Stimulated activated naive B cell treated with anti-CD40 and anti-IgM and Interleukin-4, amounts not matched to agents 10 μg/mL and 1 μg/mL and 100 μg/mL, for 72 hours (primary cell): ENCODE results near the gene OSCAR.

Source experiments
- ATAC-seq, 2 donors: fragments of 150-1000 bp; cut with Tn5 transposase; replicated peaks; 2 replicates each; pipeline ENCODE4 v1.10.0; 2021; ENCODE audit warnings: moderate library complexity in 1 of 2
- DNase-seq: peaks from one replicate; pipeline ENCODE4 v3.0.0; 2021
- H3K27ac Mint-ChIP-seq: one replicate; pipeline ENCODE4 v1.8.0; 2022; ENCODE audit warnings: mild to moderate bottlenecking, mixed read lengths
- H3K27me3 Mint-ChIP-seq, 2 donors: one replicate each; pipeline ENCODE4 v1.8.0; 2022; ENCODE audit warnings: mixed read lengths in 2 of 2
- H3K36me3 Mint-ChIP-seq, 2 donors: one replicate each; pipeline ENCODE4 v1.8.0; 2022; ENCODE audit warnings: mixed read lengths in 2 of 2, mild to moderate bottlenecking in 1 of 2
- H3K4me1 Mint-ChIP-seq, 2 donors: one replicate each; pipeline ENCODE4 v1.8.0; 2022; ENCODE audit warnings: mixed read lengths in 2 of 2, mild to moderate bottlenecking in 1 of 2
- H3K4me3 Mint-ChIP-seq, 2 donors: one replicate each; pipeline ENCODE4 v1.8.0; 2022; ENCODE audit warnings: mild to moderate bottlenecking in 2 of 2, mixed read lengths in 2 of 2, moderate library complexity in 1 of 2
- H3K9me3 Mint-ChIP-seq, 2 donors: one replicate each; pipeline ENCODE4 v1.8.0; 2022; ENCODE audit warnings: mixed read lengths in 2 of 2, mild to moderate bottlenecking in 1 of 2

OSCAR gene

DNA sequence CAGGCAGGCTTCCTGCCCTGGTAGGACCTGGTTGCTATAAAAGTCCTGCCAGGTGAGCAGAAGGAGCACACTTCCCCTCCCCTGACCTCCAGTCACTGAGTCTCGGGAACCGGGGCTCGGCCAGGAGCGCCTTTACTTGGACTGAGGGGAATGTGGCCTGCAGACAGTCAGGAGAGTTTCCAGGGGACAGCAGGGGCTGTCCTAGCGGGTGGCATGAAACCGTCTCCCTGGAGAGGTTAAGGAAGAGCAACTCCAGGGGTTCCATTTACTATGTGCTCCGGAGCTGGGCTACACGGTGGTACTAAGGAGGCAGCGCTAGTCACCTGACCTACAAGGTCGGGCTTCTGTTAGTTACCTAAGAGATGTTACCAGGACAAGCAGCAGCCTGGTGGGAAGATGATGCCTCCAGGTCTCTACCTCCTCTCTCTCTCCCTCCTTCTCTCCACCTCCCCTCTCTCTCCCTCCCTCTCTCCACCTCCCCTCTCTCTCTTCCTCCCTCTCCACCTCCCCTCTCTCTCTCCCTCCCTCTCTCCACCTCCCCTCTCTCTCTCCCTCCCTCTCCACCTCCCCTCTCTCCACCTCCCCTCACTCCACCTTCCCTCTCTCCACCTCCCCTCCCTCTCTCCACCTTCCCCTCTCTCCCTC, 32.8 kb upstream of the OSCAR start:
- no peak for ATAC-seq
- H3K4me3 Mint-ChIP-seq = no peak overlapping the region
- no peaks in the 10 kb centered on the region for H3K9me3 Mint-ChIP-seq
- H3K27me3 Mint-ChIP-seq = no peaks in the 10 kb centered on the region
- H3K36me3 Mint-ChIP-seq = peaks cover 14 to 33% of the 10 kb centered on the region in 2 donors
- H3K4me1 Mint-ChIP-seq = peaks cover 10 to 13% of the 10 kb centered on the region in 2 donors
- DNase-seq = no peak
- no peak overlapping the region for H3K27ac Mint-ChIP-seq

DNA sequence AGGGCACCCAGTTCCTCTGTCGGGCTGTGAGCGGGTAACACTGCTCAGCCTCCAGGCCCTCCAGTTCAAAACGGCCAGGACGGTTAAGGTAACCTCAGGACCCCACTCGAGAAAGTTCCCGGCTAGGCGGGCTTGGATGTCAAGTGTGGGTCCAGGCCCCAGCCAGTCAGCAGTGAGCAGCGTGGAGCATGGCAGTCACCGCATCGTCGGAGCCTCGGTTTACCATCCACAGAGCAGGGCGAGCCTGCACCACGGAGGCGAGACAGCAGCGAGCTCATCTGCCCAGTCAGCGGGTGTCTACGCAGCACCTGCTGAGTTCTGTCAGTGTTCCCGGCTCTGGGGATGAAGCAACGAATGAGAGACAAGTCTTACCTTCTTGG, 29.0 kb upstream of the OSCAR start:
- no peaks in the 10 kb centered on the region for H3K9me3 Mint-ChIP-seq
- H3K27me3 Mint-ChIP-seq = no peaks in the 10 kb centered on the region
- H3K4me1 Mint-ChIP-seq = peaks cover 0 to 2% of the 10 kb centered on the region in 2 donors
- no peak for DNase-seq
- ATAC-seq = no peak
- H3K27ac Mint-ChIP-seq = no peak overlapping the region
- H3K4me3 Mint-ChIP-seq = no peak overlapping the region
- H3K36me3 Mint-ChIP-seq = peaks cover 33 to 56% of the 10 kb centered on the region in 2 donors

DNA sequence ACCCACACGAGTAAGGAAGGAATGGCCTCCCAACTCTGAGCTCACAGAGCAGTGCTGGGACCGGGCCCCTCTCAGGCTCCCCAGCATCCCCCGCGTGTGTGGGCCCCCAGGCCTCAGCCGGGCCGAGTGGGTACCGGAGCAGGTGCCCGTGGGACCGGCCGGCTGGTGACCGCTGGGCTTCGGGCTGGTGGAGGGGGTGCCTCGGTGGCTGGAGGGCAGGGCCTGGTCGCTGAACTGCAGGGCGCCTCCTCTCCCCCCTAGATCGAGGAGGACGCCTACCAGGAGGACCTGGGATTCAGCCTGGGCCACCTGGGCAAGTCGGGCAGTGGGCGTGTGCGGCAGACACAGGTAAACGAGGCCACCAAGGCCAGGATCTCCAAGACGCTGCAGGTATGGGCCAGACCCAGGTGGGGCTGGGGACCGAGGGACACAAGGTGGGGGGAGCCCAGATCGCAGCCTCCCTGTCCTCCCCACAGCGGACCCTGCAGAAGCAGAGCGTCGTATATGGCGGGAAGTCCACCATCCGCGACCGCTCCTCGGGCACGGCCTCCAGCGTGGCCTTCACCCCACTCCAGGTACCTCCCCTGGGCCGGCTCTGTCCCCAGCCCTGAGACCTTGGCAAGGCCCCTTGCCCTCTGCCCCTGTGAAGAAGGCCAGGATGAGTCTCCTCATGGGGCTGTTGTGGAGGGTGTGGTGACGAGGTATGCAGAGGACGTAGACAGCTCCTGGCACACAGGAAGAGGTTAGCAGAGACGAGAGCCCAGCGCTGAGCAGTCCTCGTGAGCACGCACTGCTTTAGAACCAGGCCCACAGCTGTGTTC, 28.4 kb upstream of the OSCAR start:
- Mint-ChIP-seq H3K4me3 (no peak overlapping the region), H3K4me1 (no peaks in the 10 kb centered on the region), H3K36me3 (peaks cover 31 to 53% of the 10 kb centered on the region in 2 donors), H3K27me3 (no peaks in the 10 kb centered on the region), H3K9me3 (no peaks in the 10 kb centered on the region), H3K27ac (no peak overlapping the region)
- DNase-seq (no peak), ATAC-seq (no peak)

DNA sequence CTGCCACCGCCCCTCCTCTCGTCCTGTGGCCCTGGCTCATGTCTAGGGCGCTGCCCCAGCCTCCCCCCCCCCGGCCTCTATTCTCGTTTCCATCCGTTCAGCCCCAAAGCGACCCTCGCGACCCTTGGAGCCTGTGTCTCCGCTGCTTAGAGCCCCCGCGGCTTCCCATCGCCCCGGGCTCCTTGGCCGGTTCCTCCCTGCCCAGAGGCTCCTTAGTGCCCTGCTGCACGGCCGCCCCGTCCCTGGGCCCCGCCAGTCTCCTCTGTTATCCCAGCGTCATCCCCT, 27.8 kb upstream of the OSCAR start:
- Mint-ChIP-seq H3K9me3 (no peaks in the 10 kb centered on the region), H3K4me1 (no peaks in the 10 kb centered on the region), H3K27me3 (no peaks in the 10 kb centered on the region), H3K4me3 (no peak overlapping the region), H3K27ac (no peak overlapping the region), H3K36me3 (peaks cover 36 to 55% of the 10 kb centered on the region in 2 donors)
- no peak for ATAC-seq
- DNase-seq = no peak

DNA sequence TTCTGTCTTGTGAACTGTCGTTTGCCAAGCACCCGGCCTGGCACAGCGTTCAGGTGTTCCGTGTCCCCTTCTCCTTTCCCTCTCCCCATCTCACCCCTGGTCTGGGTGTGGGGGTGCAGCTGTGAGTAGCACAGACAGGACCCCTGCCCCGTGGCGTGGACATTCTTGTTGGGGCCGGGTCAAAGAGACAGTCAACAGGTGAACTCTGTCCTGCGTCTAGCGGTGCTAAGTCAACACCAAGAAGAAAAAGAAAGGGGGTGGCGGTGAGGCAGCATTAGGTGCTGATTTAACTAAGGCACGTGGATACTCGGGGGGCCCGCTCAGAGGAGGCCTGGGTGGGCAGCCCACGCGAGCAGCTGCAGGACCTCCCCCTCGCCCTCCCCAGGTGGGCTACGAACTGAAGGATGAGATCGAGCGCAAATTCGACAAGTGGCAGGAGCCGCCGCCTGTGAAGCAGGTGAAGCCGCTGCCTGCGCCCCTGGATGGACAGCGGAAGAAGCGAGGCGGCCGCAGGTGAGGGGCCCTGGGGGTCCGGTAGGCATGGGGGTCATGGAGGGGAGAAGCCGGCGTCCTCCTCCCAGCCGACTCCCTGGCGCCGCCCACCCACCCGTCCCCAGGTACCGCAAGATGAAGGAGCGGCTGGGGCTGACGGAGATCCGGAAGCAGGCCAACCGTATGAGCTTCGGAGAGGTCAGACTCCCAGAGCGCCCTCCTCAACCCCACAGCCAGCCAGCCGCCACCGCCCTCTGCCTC, 27.3 kb upstream of the OSCAR start:
- peaks cover 41 to 60% of the 10 kb centered on the region in 2 donors for H3K36me3 Mint-ChIP-seq
- H3K27me3 Mint-ChIP-seq = no peaks in the 10 kb centered on the region
- no peak for ATAC-seq
- H3K9me3 Mint-ChIP-seq = no peaks in the 10 kb centered on the region
- H3K4me3 Mint-ChIP-seq = no peak overlapping the region
- no peak for DNase-seq
- H3K27ac Mint-ChIP-seq = no peak overlapping the region
- H3K4me1 Mint-ChIP-seq = no peaks in the 10 kb centered on the region

DNA sequence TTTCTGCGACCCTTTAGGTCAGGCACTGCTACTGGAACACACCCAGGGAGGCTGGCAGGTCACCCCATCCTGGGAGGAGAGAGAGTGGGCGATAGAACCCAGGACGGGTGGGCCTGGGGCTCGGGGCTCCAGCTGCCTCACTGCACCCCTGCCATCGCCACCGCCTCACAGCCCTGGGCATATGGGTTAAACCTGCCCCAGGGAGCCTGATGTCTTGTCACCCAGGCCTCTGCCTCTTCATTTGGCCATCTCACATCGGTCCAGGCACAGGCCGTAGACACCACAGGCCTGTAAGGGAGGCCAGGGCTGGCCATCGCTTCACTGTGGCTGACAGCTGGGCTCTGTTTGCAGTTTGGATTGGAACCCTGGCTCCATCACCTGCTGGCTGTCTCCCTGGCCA, 25.1 kb upstream of the OSCAR start:
- Mint-ChIP-seq H3K36me3 (peaks cover 47 to 67% of the 10 kb centered on the region in 2 donors), H3K4me1 (no peaks in the 10 kb centered on the region), H3K4me3 (no peak overlapping the region), H3K9me3 (no peaks in the 10 kb centered on the region), H3K27me3 (no peaks in the 10 kb centered on the region), H3K27ac (no peak overlapping the region)
- DNase-seq = no peak
- ATAC-seq = no peak

DNA sequence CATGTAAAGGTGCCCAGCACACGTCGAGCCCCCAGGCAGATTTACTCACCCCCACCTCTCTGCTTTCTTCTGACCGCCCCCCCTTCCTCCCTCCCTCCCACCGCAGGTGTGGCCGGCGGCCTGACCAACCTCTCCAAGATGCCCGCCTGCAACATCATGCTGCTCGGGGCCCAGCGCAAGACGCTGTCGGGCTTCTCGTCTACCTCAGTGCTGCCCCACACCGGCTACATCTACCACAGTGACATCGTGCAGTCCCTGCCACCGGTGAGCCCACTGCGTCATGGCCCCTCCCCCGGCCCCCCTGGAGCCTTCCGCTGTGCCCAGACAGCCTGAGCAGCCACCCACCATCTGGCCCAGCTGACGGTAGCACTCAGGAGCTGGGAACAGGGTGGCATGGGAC, 23.8 kb upstream of the OSCAR start:
- peaks cover 55 to 73% of the 10 kb centered on the region in 2 donors for H3K36me3 Mint-ChIP-seq
- no peak overlapping the region for H3K4me3 Mint-ChIP-seq
- DNase-seq (no peak), ATAC-seq (no peak)
- H3K4me1 Mint-ChIP-seq = peaks cover 0 to 6% of the 10 kb centered on the region in 2 donors
- H3K27me3 Mint-ChIP-seq = no peaks in the 10 kb centered on the region
- H3K9me3 Mint-ChIP-seq = no peaks in the 10 kb centered on the region
- H3K27ac Mint-ChIP-seq = no peak overlapping the region

DNA sequence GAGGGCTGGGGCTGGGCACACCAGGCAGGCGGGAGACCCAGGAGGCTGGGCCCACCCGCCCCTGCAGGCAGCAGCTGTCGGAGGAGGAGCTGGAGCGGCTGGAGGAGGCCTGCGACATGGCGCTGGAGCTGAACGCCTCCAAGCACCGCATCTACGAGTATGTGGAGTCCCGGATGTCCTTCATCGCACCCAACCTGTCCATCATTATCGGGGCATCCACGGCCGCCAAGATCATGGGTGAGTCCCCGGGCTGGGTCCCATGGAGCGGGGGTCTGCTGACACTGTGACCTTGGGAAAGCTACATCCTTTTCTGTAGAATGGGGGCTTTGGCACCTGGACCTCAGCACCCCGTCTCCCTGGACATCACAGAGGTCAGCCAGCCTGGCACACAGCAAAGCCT, 23.1 kb upstream of the OSCAR start:
- ATAC-seq (no peak), DNase-seq (no peak)
- H3K27ac Mint-ChIP-seq = no peak overlapping the region
- no peaks in the 10 kb centered on the region for H3K9me3 Mint-ChIP-seq
- H3K4me3 Mint-ChIP-seq = no peak overlapping the region
- H3K4me1 Mint-ChIP-seq = peaks cover 0 to 6% of the 10 kb centered on the region in 2 donors
- H3K36me3 Mint-ChIP-seq = peaks cover 54 to 67% of the 10 kb centered on the region in 2 donors
- H3K27me3 Mint-ChIP-seq = no peaks in the 10 kb centered on the region

DNA sequence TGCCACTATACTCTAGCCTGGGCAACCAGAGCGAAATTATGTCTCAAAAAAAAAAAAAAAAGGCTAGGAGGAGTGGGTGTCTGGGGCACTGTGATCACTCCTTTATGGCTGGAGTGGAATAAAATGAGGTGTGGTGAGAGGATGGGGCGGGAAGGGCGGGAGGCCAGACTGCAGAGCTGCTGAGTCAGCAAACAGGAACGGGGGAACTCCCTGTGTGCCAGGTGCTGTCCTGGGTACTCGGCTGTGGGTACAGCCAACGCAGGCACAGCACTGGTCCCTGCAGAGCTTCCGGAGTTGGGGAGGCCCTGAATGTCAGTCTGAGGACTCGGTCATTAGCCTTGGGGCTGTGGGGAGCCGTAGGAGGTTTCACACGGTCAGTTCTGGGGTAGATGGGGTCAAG, 20.7 kb upstream of the OSCAR start:
- ATAC-seq (no peak), DNase-seq (no peak)
- Mint-ChIP-seq H3K36me3 (peaks cover 47 to 62% of the 10 kb centered on the region in 2 donors), H3K27me3 (no peaks in the 10 kb centered on the region), H3K9me3 (no peaks in the 10 kb centered on the region), H3K27ac (no peak overlapping the region), H3K4me3 (no peak overlapping the region), H3K4me1 (peaks cover 11 to 23% of the 10 kb centered on the region in 2 donors)

DNA sequence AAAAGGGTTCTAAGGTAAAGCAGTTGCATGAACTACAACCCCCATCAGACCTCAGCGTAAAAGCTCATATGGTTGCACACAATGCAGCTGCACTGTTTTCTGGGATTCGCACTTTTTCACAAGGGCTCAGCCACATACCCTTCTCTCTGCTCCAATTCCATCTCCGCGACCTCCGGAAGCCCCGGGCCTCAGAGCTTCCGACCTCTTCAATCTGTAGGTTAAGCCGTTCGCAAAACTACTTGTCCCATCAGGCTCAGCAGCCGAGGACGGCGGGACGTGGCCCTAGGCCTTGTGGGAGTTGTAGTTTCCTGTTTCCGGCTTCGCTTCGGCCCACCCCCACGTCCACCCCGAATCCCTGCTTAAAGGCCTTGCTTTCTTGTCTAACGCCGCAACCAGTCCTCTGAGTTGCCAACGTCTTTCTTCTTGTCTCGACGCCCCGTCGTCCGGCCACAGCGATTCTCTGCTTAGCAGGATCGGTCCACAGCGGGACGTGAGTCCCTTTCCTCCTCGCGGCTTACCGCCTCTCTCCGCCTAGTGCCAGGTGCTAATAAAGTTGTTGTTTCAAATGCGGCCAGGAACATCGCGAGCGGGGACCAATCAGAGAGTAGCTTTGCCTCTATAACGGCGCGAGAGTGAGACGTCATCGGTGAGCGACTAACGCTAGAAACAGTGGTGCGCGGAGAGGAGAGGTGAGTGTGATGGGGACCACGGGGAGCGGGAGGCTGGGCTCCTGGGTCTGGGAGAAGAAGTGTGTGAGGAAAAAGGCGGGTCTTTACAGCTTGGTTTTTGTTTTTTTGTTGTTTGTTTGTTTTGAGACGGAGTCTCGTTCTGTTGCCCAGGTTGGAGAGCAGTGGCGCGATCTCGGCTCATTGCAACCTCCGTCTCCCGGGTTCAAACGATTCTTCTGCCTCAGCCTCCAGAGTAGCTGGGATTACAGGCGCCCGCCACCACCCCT, 14.8 kb upstream of the OSCAR start, which contains the start of the genes PRPF31 and TFPT:
Gene PRPF31 (plus strand): TSS at position 646 of the 955 bp plus-strand sequence. CDS start 2,525 bp downstream, outside the sequence.
Gene TFPT (minus strand): TSS at position 549 of the 955 bp plus-strand sequence. CDS start 388 bp downstream, at position 161.
- Mint-ChIP-seq H3K36me3 (peaks cover 26 to 46% of the 10 kb centered on the region in 2 donors), H3K4me1 (peaks cover 24 to 47% of the 10 kb centered on the region in 2 donors), H3K27ac (peak within 1 kb of the TSS; percentile 95), H3K27me3 (no peaks in the 10 kb centered on the region), H3K4me3 (peak within 1 kb of the TSS; percentile 87 to 93), H3K9me3 (no peaks in the 10 kb centered on the region)
- peak; percentile 94 for ATAC-seq
- DNase-seq = peak; percentile 94

DNA sequence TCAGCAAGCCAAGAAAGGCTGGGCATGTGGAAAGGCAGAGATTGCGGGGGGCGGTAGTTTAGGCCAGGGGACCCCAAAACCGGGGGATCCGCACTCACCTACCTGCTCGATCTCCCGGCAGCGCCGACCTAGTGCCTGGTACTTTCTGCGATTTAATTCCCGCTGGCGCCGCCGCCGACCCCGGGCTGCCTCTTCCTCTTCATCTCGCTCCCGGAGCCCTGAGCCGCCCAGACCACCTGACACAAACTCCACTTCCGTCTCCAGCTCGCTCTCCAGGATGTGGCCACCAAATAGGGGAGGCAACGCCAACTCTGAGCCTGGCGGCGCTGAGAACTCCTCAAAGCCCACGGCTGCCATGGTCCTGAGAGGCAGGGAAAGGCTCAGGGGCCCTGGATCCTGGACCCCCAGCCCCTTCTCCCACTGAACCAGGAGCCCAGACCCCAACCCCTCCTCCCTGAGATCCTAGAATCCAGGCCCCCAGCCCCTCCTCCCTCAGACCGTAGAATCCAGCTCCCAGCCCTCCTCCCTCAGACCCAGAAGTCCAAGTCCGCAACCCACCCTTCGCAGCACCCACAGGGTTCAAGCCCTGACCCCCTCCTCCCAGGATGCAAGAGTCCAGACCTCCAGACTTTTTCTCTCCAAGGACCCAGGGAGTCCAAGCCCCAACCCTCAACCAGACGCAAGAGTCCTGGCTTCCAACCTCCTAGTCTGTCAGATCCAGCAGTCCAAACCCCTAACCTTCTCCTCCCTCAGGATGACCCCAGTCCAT, 13.9 kb upstream of the OSCAR start:
- Mint-ChIP-seq H3K27ac (peak overlapping the region; percentile 95), H3K4me1 (peaks cover 26 to 46% of the 10 kb centered on the region in 2 donors), H3K4me3 (peak overlapping the region; percentile 87 to 93), H3K9me3 (no peaks in the 10 kb centered on the region), H3K27me3 (no peaks in the 10 kb centered on the region), H3K36me3 (peaks cover 22 to 47% of the 10 kb centered on the region in 2 donors)
- ATAC-seq (peak; percentile 38 to 47), DNase-seq (no peak)

DNA sequence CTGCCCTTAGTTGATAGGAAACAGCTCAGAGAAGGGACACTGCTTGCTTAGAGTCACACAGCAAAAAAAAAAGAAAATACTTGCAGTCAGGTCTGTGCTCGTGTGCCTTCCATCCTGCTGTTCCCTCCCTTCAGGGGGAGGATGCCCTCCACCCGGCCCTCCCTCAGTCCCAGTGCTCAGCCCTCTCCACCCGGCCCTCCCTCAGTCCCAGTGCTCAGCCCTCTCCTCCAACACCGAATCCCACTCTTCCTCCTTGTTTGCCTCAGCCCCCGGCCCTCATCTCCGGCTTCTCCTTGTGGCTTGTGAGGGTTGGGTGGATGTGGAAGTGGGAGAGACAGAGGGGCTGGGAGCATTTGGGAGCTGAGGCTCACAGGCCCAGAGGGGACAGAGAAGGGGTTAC, 9.0 kb upstream of the OSCAR start:
- ATAC-seq (no peak), DNase-seq (no peak)
- Mint-ChIP-seq H3K9me3 (no peaks in the 10 kb centered on the region), H3K4me1 (peaks cover 17 to 45% of the 10 kb centered on the region in 2 donors), H3K27ac (peak overlapping the region; percentile 37), H3K4me3 (no peak overlapping the region), H3K36me3 (peaks cover 31 to 64% of the 10 kb centered on the region in 2 donors), H3K27me3 (no peaks in the 10 kb centered on the region)

DNA sequence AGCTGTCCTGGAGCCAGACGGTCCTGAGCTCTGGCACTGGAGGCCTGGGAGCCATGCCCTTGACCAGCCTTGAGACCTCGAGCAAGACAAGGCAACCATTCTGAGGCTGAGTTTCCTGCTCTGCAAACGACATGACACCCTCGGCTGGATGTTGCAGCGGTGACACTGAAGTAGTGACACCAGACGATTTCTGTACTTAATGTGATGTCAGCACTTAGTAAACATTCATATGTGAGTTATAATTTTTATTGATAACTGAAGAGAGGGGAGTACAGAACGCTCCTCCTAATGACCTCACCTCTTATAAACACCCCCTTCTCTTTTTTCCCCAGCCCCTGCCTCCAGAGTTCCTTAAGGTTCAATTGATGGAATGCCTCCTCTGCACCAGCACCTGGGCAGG, 7.9 kb upstream of the OSCAR start:
- ATAC-seq (no peak), DNase-seq (no peak)
- no peak overlapping the region for H3K4me3 Mint-ChIP-seq
- peaks cover 28 to 54% of the 10 kb centered on the region in 2 donors for H3K36me3 Mint-ChIP-seq
- no peaks in the 10 kb centered on the region for H3K27me3 Mint-ChIP-seq
- peaks cover 13 to 35% of the 10 kb centered on the region in 2 donors for H3K4me1 Mint-ChIP-seq
- no peaks in the 10 kb centered on the region for H3K9me3 Mint-ChIP-seq
- H3K27ac Mint-ChIP-seq = peak overlapping the region; percentile 31
